SKM-1 treated with dmso at 0.1 percent for 144 hours (cell line): ENCODE data around the gene HDAC4.
A peak's percentile ranks its signal among the peaks of the same experiment; 100 is the strongest.

Experiments used
- DNase-seq: peaks from one replicate; lab custom pipeline; 2025; ENCODE audit not compliant: unreplicated experiment; lab: John Stamatoyannopoulos, UW

HDAC4 gene

DNA sequence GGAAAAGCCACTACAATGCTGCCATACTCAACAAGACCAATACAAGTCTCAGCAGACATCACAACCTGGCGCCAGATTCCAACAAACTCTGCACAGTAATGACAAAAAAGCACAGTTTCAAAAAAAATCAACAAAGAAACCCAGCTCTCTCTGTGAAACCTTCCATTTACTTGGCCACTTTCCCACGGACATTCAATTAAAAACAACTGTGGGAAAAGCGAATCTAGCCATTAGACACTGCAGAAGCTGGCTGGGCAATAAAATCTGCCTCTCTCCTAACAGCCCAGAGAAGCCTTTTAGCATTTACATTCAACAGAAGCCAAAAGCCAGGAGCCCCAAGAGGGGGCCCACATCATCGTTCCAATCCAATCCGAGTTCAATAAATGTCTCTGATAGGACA lies 128.9 kb downstream of the HDAC4 start:
- DNase-seq, result no peak

DNA sequence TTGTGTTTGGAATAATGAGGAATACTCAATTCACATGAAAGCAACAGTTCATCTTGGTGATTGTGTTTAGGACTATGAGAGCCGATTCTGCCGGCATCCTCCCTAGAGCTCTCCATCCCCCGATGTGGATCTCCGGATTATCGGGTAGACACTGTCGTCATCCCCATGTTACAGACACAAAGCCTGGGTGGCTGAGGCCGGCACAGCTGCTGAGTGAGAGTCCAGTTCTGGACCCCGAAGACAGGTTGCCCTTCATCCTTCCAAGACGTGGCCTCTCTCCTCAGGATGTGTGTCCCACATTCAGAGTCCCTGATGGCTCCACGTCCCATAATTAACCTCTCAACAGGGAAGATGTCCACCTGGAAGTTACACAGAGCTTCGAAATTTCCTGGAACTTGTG lies 129.3 kb downstream of the HDAC4 start:
- DNase-seq, result no peak

GRCh38 chr2:239269916-239270315 lies 130.9 kb downstream of the HDAC4 start:
- no peak for DNase-seq

- DNase-seq, result no peak
Measured at GRCh38 chr2:239269173-239269885, 131.5 kb downstream of the HDAC4 start.

GRCh38 chr2:239268549-239268948 lies 132.3 kb downstream of the HDAC4 start:
- no peak for DNase-seq

DNA sequence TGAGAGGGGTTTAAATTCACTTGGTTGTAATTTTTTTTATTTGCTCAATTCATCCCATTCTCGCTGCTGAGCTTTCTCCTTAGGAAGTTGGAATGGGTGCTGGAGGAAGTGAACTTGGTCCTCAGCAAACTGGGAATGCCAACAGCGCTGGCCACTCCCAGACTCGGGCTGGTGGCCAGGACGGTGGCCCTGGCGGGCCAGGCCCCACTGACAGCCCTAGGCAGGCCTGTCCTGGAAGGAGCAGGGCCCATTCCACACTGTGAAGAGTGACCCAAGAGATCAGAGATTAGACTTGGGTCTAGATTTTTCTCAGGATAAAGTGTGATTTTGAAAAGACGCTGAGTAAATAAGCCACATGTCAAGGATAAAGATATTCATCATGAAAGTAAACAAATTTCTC lies 132.7 kb downstream of the HDAC4 start:
- DNase-seq, result no peak

GRCh38 chr2:239267288-239267951 lies 133.4 kb downstream of the HDAC4 start:
- DNase-seq, result peak; percentile 92

DNA sequence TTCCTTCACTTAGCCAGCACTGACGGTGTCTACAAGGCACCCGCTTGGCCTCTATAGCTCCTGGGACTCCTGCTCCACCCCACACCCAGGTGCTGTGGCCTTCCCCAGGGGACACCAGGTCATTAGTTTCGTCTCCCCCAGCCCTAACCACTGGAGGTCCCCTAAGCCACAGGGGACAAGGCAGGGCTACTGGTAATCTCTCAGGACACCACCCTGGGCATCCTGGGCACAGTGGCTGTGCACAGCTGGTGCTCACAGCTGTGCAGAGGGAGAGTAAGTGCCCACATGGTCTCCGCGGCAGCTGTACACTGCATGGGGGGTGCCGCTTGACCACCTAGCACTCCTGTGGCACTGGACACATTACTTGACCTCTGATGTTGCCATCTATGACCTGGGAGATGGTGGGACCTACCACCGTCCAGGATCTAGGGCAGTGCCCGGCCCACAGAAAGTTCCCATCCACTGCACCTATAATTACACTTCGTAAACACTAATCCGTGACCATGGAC lies 134.0 kb downstream of the HDAC4 start:
- DNase-seq, result no peak

GRCh38 chr2:239266434-239266766 lies 134.4 kb downstream of the HDAC4 start:
- DNase-seq, result no peak

- DNase-seq, result no peak
Measured at GRCh38 chr2:239265681-239266433, 135.0 kb downstream of the HDAC4 start.

DNA sequence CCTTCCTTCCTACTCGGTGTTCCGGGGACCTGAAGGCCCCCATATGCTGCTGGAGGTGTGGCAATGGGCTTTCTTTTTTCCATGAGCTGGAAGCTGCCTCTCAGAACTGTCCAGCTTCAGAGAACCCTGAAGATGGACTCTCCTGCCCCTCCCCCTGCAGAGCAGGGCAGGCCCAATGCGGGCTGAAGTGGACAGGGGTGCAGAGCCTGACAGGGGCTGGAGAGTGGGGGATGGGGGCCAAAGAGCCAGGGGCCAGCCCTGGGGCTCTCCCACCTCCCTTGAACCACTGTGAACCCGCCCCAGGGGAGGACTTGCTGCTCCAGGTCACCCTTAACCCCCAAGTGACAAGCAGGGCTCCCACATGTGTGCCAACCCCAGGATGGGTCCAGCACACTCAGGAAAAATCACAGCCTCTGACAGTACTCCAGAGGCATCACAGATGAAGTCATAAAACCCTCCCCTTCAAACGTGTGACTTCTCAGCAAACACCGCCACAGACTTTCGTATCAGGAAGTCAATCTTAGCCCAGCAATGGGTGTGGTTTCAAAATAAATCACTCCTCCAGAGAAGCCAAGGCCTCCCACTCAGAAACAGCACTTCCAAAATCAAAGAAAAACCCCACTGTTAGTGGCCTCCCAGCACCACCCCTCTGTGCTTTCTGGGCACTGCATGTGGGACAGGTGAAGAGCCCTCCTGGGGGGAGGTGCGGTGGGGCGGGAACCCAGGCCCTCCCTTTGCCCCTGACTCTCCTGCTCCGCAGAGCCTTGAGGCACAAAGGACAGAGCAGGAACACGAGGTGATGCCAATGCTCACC lies 135.8 kb downstream of the HDAC4 start:
- DNase-seq, result peak; percentile 23

- DNase-seq, result peak; percentile 35
Measured at GRCh38 chr2:239264492-239264837, 136.4 kb downstream of the HDAC4 start.

DNA sequence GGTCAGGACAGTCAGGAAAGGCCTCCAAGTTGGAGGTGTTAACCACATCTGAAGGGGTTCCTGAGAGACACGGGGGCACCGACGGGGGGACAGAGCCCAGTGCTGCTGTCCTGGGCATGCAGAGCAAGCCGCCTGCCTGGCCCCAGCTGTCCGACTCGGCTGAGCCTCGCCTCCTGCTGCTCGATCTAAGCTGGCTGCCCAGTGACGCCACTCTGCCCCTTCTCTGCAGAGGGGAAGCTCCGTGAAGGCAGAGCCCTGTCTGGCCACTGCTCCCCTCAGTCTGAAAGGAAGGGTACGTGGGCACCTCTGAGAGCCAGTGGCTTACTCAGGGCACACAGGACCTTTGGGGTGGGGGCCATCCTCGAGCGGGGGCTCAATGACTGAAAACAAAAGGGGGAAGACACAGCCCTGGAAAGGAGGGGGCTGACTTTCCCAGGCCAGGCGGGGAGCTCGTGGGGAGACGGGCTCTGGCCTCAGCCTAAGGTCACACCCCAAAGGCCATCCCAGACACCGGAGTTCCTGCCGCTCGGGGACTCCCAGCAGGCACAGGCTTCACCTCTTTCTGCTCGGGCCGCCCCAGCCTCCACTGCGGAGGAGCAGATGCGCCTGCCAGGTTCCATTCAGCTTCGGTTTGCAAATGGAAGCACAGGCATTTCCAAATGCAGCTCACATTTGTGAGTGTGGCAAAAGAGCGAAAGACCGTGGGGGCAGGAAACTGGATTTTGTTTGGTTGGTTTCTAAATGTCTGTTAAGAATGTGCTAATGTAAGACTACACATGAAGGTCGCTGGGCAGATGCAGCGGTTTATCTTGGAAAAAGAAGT lies 136.9 kb downstream of the HDAC4 start:
- DNase-seq, result no peak

DNA sequence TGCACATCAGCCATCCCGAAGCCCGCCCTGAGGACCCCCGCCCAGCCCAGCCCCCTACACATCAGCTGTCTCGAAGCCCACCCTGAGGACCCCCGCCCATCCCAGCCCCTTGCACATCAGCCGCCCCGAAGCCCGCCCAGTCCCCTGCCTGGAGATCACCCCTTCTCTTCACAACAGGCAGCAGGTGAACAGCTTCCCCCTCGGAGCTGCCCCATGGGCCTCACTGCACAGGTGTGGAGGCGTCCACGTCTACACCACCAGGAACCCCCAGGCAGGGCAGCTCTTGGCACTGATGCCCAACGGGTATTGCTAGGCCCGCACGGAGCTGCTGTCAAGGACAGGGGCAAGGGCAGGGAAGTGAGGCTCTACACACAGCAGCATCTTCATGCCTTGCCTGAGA lies 137.6 kb downstream of the HDAC4 start:
- DNase-seq, result no peak

- DNase-seq, result no peak
Measured at GRCh38 chr2:239262484-239263230, 138.2 kb downstream of the HDAC4 start.

GRCh38 chr2:239261796-239262483 lies 138.9 kb downstream of the HDAC4 start:
- DNase-seq, result no peak

GRCh38 chr2:239261356-239261755 lies 139.5 kb downstream of the HDAC4 start:
- no peak for DNase-seq

GRCh38 chr2:239260546-239261327 lies 140.1 kb downstream of the HDAC4 start:
- DNase-seq, result no peak
